ENCODE data around the gene IL16. TPM values are rescaled to one million over a fixed set of nuclear protein-coding genes. Genes with fewer than 3 reads are reported as not detected.

Gene IL16
- total RNA-seq, 1 experiment from 2014 or later, result not detected

DNA sequence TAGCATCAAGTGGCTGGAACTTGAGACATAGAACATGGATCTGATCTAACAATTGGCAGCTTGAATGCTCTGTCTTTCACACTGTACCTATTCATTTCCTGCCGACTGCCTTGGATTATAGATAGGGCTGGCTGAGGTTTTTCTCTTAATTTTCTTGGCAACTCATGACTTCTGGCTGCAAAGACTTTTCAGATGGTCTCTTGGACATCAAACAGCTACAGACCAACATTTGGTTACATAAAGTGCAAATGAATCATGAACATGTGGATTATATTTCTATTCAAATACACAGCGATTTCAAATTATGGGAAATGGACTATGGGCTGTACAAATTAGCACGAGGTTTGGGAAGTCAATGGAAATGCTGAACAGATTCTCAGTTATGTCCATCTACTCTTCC is 26.2 kb upstream of the IL16 start:
- Mint-ChIP-seq H3K4me1 (ENCODE audit: low read depth, unreplicated experiment) (no peaks in the 10 kb centered on the region), H3K27ac (ENCODE audit: unreplicated experiment) (no peak overlapping the region), H3K4me3 (ENCODE audit: low read depth, unreplicated experiment) (no peak overlapping the region), H3K9me3 (ENCODE audit: low read depth, unreplicated experiment) (no peaks in the 10 kb centered on the region), H3K27me3 (ENCODE audit: unreplicated experiment) (no peaks in the 10 kb centered on the region), H3K36me3 (ENCODE audit: insufficient read depth, unreplicated experiment) (no peaks in the 10 kb centered on the region)
- CTCF ChIA-PET, result no interaction called here
- BruUV-seq (replicated peaks), result no TSS peak
- TF ChIP-seq, protein P1, sequence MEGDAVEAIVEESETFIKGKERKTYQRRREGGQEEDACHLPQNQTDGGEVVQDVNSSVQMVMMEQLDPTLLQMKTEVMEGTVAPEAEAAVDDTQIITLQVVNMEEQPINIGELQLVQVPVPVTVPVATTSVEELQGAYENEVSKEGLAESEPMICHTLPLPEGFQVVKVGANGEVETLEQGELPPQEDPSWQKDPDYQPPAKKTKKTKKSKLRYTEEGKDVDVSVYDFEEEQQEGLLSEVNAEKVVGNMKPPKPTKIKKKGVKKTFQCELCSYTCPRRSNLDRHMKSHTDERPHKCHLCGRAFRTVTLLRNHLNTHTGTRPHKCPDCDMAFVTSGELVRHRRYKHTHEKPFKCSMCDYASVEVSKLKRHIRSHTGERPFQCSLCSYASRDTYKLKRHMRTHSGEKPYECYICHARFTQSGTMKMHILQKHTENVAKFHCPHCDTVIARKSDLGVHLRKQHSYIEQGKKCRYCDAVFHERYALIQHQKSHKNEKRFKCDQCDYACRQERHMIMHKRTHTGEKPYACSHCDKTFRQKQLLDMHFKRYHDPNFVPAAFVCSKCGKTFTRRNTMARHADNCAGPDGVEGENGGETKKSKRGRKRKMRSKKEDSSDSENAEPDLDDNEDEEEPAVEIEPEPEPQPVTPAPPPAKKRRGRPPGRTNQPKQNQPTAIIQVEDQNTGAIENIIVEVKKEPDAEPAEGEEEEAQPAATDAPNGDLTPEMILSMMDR (IDR thresholded peaks at IDR 0.05; ENCODE audit: unreplicated experiment), result no peak
- no peak for DNase-seq
- intact Hi-C loops (cut with micrococcal nuclease; ENCODE audit: unreplicated experiment), result no loop called here

DNA sequence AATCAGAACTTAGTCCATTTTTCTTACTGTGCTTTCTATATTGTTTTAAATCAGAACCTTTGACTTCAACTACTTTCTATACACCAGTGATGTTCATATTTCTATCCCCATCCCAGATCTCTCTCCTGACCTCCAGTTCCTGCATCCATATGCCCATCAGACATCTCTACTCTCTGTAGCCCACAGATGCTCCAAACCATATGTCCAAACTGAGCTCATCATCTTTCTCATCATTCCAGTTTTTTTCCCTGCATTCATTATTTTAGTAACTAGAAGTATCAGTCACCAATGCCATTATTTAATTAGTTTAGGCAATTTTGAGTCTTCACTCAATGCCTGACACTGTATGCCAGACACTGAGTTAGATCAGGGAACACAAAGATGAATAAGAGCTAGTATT is 25.4 kb upstream of the IL16 start:
- no peak for DNase-seq
- no peaks in the 10 kb centered on the region for H3K4me1 Mint-ChIP-seq (ENCODE audit: low read depth, unreplicated experiment)
- BruUV-seq (replicated peaks), result no TSS peak
- intact Hi-C loops (cut with micrococcal nuclease; ENCODE audit: unreplicated experiment), result no loop called here
- no peaks in the 10 kb centered on the region for H3K27me3 Mint-ChIP-seq (ENCODE audit: unreplicated experiment)
- TF ChIP-seq, protein P1 (IDR thresholded peaks at IDR 0.05; ENCODE audit: unreplicated experiment), result no peak
- no peaks in the 10 kb centered on the region for H3K36me3 Mint-ChIP-seq (ENCODE audit: insufficient read depth, unreplicated experiment)
- H3K4me3 Mint-ChIP-seq (ENCODE audit: low read depth, unreplicated experiment), result no peak overlapping the region
- no peaks in the 10 kb centered on the region for H3K9me3 Mint-ChIP-seq (ENCODE audit: low read depth, unreplicated experiment)
- CTCF ChIA-PET, result no interaction called here
- H3K27ac Mint-ChIP-seq (ENCODE audit: unreplicated experiment), result no peak overlapping the region

DNA sequence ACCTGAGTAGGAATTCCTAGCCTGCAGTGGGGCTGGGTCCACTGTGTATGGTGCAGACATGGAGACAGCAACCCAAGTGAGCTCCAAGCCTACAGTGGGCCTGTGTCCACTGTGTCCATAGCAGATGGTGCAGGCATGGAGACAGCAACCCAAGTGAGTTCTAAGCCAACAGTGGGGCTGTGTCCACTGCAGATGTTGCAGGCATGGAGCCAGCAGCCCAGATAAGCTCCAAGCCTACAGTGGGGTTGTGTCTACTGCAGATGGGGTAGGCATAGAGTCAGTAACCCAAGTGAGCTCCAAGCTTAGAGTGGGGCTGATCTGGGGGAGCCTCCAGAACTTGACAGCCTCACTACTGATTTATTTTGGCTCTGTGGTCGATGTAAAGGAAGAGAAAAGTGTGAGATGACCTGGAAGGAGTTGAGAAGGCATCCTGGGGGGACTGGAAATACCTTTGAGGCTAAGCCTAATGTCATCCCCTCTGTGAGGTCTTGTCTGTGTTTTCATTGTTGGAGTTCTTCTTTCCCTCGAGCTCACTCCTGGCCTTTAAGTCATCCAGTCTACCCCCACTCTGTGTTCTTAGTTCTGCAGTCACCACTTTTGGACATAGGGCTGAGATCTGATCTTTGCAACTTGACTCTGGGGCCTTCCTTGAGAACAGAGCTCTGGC is 22.4 kb upstream of the IL16 start:
- Mint-ChIP-seq H3K4me3 (ENCODE audit: low read depth, unreplicated experiment) (no peak overlapping the region), H3K27me3 (ENCODE audit: unreplicated experiment) (peaks cover 7% of the 10 kb centered on the region), H3K36me3 (ENCODE audit: insufficient read depth, unreplicated experiment) (no peaks in the 10 kb centered on the region), H3K4me1 (ENCODE audit: low read depth, unreplicated experiment) (no peaks in the 10 kb centered on the region), H3K9me3 (ENCODE audit: low read depth, unreplicated experiment) (no peaks in the 10 kb centered on the region), H3K27ac (ENCODE audit: unreplicated experiment) (no peak overlapping the region)
- TF ChIP-seq, protein P1 (IDR thresholded peaks at IDR 0.05; ENCODE audit: unreplicated experiment), result no peak
- intact Hi-C loops (cut with micrococcal nuclease; ENCODE audit: unreplicated experiment), result no loop called here
- no TSS peak for BruUV-seq (replicated peaks)
- CTCF ChIA-PET, result interaction anchor here (1.6 kb wide), 1 partner anchor 10 kb away, joined by 3 read pairs; no protein-coding TSS in a partner anchor
- no peak for DNase-seq

DNA sequence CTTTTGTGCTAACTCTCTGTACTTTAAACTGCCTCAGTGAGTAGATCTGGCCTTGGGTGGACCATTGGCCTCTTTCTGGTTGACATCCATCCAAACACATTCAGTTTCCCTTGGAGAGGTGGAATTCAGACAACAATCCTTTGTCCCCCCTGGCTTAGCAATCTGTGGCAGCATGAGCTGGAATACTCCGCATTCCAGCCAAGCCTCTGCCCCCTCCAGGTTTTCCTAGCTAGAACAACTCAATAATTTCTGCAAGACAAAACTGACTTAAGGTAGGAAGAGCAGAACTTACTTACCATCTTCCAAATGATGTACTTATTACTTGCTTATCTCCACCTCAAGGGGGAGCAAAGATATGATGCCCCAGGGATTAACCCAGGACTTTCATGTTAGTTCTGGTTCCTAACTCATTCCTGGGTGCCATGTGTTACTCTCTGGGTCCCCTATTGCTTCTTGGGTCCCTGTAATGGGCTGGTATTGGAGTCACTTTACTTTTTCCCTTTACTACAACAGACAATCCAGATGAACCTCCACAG is 21.8 kb upstream of the IL16 start:
- Mint-ChIP-seq H3K27me3 (ENCODE audit: unreplicated experiment) (peaks cover 13% of the 10 kb centered on the region), H3K27ac (ENCODE audit: unreplicated experiment) (no peak overlapping the region), H3K36me3 (ENCODE audit: insufficient read depth, unreplicated experiment) (no peaks in the 10 kb centered on the region), H3K9me3 (ENCODE audit: low read depth, unreplicated experiment) (no peaks in the 10 kb centered on the region), H3K4me1 (ENCODE audit: low read depth, unreplicated experiment) (no peaks in the 10 kb centered on the region), H3K4me3 (ENCODE audit: low read depth, unreplicated experiment) (no peak overlapping the region)
- TF ChIP-seq, protein P1 (IDR thresholded peaks at IDR 0.05; ENCODE audit: unreplicated experiment), result no peak
- DNase-seq, result no peak
- intact Hi-C loops (cut with micrococcal nuclease; ENCODE audit: unreplicated experiment), result no loop called here
- CTCF ChIA-PET, result interaction anchor here (1.6 kb wide), 1 partner anchor 10 kb away, joined by 3 read pairs; no protein-coding TSS in a partner anchor
- BruUV-seq (replicated peaks), result no TSS peak
